Prostate gland (tissue), 2 donors: ENCODE measurements around the gene RAB8B. TPM values are rescaled to one million over a fixed set of nuclear protein-coding genes. Genes with fewer than 3 reads are reported as not detected.

Source experiments
- DNase-seq: peaks from one replicate; pipeline ENCODE4 v3.0.0-alpha.2; 2019; ENCODE audit warnings: low spot score
- H3K27ac ChIP-seq, 2 donors: fragments of 200-600 bp; sonication (generic); 2 replicates each; pipeline ENCODE4 v1.5.1; 2017 to 2019
- H3K27me3 ChIP-seq: fragments of 200-600 bp; sonication (generic); replicated peaks from 2 replicates; pipeline ENCODE4 v1.5.1; 2019; ENCODE audit not compliant: insufficient read depth
- H3K36me3 ChIP-seq, 2 donors: fragments of 200-600 bp; sonication (generic); 1 replicate in 1 of 2; 2 replicates in 1 of 2; pipeline versions ENCODE4 v1.5.1 to v1.8.1; 2017 to 2019
- H3K4me1 ChIP-seq: fragments of 200-600 bp; sonication (generic); replicated peaks from 2 replicates; pipeline ENCODE4 v1.5.1; 2019
- H3K4me3 ChIP-seq, 2 donors: fragments of 200-600 bp; sonication (generic); 2 replicates each; pipeline ENCODE4 v1.5.1; 2017 to 2019
- H3K9me3 ChIP-seq: fragments of 200-600 bp; sonication (generic); 2 replicates; pipeline ENCODE4 v1.5.1; 2017
- CTCF ChIP-seq, 4 experiments: fragments of 200-600 bp in 2 of 4; fragments of 450-650 bp in 2 of 4; sonication (generic) in 2 of 4; IDR thresholded peaks; 1 replicate in 3 of 4; 2 replicates in 1 of 4; pipeline ENCODE4 v1.5.1; 2016 to 2019; ENCODE audit warnings: antibody characterized with exemption in 4 of 4, mild to moderate bottlenecking in 2 of 4, moderate library complexity in 2 of 4
- POLR2A ChIP-seq: fragments of 450-650 bp; IDR thresholded peaks from one replicate; pipeline ENCODE4 v1.6.1; 2016; ENCODE audit warnings: antibody characterized with exemption, mild to moderate bottlenecking
- POLR2AphosphoS5 ChIP-seq: sonication (generic); formaldehyde crosslinking; IDR thresholded peaks from one replicate; pipeline ENCODE4 v1.6.1; 2017; ENCODE audit warnings: antibody characterized with exemption
- WGBS: methylation state at CpG from one replicate; pipeline ENCODE4 v1.1.5; 2018; 5-methylcytosine and 5-hydroxymethylcytosine counted together
- intact Hi-C: fragments of 100-400 bp; cut with DNase I; formaldehyde crosslinking; loops from one replicate; pipeline ENCODE4 v1.14.2; 2022
- total RNA-seq, 2 donors: library from RNA; depleted of rRNA; stranded (reverse); fragments of >200 nt; gene quantifications; one replicate each; pipeline ENCODE4 v1.1.0, GENCODE V29; 2016

The RAB8B gene
- total RNA-seq, 2 donors from 2014 or later, result 18.5 to 29.2 TPM

- WGBS, result 3% methylated on average over 18 of the region's 18 CpGs
- TF ChIP-seq CTCF (IDR thresholded peaks at IDR 0.05), result no peak
- TF ChIP-seq POLR2AphosphoS5, result no peak
- no peak for TF ChIP-seq POLR2A
Observed at GRCh38 chr15:63157891-63158431, 31.4 kb upstream of the RAB8B start.

GRCh38 chr15:63160638-63161037 lies 28.8 kb upstream of the RAB8B start:
- H3K27me3 ChIP-seq, result no peaks in the 10 kb centered on the region
- intact Hi-C loops, result no loop called here
- no peak for DNase-seq
- no peak for TF ChIP-seq POLR2A
- no peak for TF ChIP-seq POLR2AphosphoS5
- no peak for TF ChIP-seq CTCF (IDR thresholded peaks at IDR 0.05)
- H3K27ac ChIP-seq, result no peak overlapping the region
- no peak overlapping the region for H3K4me3 ChIP-seq
- no peaks in the 10 kb centered on the region for H3K9me3 ChIP-seq
- no peaks in the 10 kb centered on the region for H3K4me1 ChIP-seq
- H3K36me3 ChIP-seq, result no peaks in the 10 kb centered on the region

More at GRCh38 chr15:63157891-63158431, 31.4 kb upstream of the RAB8B start:
- Histone ChIP-seq H3K9me3 (no peaks in the 10 kb centered on the region), H3K27me3 (no peaks in the 10 kb centered on the region), H3K27ac (peak overlapping the region; percentile 94 to 95), H3K36me3 (no peaks in the 10 kb centered on the region), H3K4me3 (peak overlapping the region; percentile 67 to 71), H3K4me1 (no peaks in the 10 kb centered on the region)
- DNase-seq, result peak; percentile 27
- intact Hi-C loops, result no loop called here

- no peaks in the 10 kb centered on the region for H3K27me3 ChIP-seq
- WGBS, result 92% methylated on average over 4 of the region's 4 CpGs
- intact Hi-C loops, result no loop called here
- no peaks in the 10 kb centered on the region for H3K36me3 ChIP-seq
- H3K9me3 ChIP-seq, result no peaks in the 10 kb centered on the region
- H3K4me1 ChIP-seq, result no peaks in the 10 kb centered on the region
- no peak for DNase-seq
- TF ChIP-seq POLR2A (no peak), CTCF (IDR thresholded peaks at IDR 0.05) (no peak), POLR2AphosphoS5 (no peak)
- no peak overlapping the region for H3K27ac ChIP-seq
- H3K4me3 ChIP-seq, result no peak overlapping the region
Observed at GRCh38 chr15:63163217-63163616, 26.2 kb upstream of the RAB8B start.

GRCh38 chr15:63165166-63165859 lies 24.1 kb upstream of the RAB8B start:
- DNase-seq, result no peak
- no peaks in the 10 kb centered on the region for H3K4me1 ChIP-seq
- intact Hi-C loops, result no loop called here
- WGBS, result 90% methylated on average over 6 of the region's 6 CpGs
- H3K27ac ChIP-seq, result no peak overlapping the region
- no peaks in the 10 kb centered on the region for H3K9me3 ChIP-seq
- H3K27me3 ChIP-seq, result no peaks in the 10 kb centered on the region
- no peak overlapping the region for H3K4me3 ChIP-seq
- TF ChIP-seq POLR2A (no peak), POLR2AphosphoS5 (no peak), CTCF (IDR thresholded peaks at IDR 0.05) (no peak)
- H3K36me3 ChIP-seq, result no peaks in the 10 kb centered on the region

- no peak overlapping the region for H3K27ac ChIP-seq
- no peaks in the 10 kb centered on the region for H3K36me3 ChIP-seq
- no peaks in the 10 kb centered on the region for H3K4me1 ChIP-seq
- intact Hi-C loops, result no loop called here
- H3K27me3 ChIP-seq, result no peaks in the 10 kb centered on the region
- WGBS, result 98% methylated on average over 2 of the region's 2 CpGs
- H3K9me3 ChIP-seq, result no peaks in the 10 kb centered on the region
- TF ChIP-seq POLR2AphosphoS5 (no peak), POLR2A (no peak), CTCF (IDR thresholded peaks at IDR 0.05) (no peak)
- DNase-seq, result no peak
- H3K4me3 ChIP-seq, result no peak overlapping the region
Observed at GRCh38 chr15:63166219-63166618, 23.2 kb upstream of the RAB8B start.
